Endothelial cell of umbilical vein (primary cell): ENCODE data around the gene PTTG1IP. TPM values are rescaled to one million over a fixed set of nuclear protein-coding genes. Genes with fewer than 3 reads are reported as not detected.
A peak's percentile ranks its signal among the peaks of the same experiment; 100 is the strongest.

ENCODE experiments used
- BruUV-seq: library from RNA; stranded (reverse); fragments of 400-500 nt; replicated peaks from 2 replicates; lab custom pipeline; 2021; lab: Mats Ljungman, UMichigan
- CTCF ChIA-PET: fragments of 300-600, 350-600 bp; sonication (Branson Sonifier 250); formaldehyde crosslinking; loops from one replicate; lab custom pipeline; 2021; ENCODE audit warnings: antibody characterized with exemption, inconsistent platforms; lab: Charles Lee
- POLR2A ChIA-PET: fragments of 300-600, 350-600 bp; sonication (Branson Sonifier 250); formaldehyde crosslinking; loops from one replicate; lab custom pipeline; 2021; ENCODE audit warnings: antibody characterized with exemption, inconsistent platforms; lab: Charles Lee
- DNase-seq: peaks from one replicate; pipeline ENCODE4 v3.0.0-alpha.2; 2011; ENCODE audit warnings: low read depth, low spot score
- FAIRE-seq: peaks from 2 replicates; lab custom pipeline; 2011; peaks lifted over from hg19 to GRCh38; lab: Jason Lieb, UNC
- H2AFZ ChIP-seq: 2 replicates; pipeline ENCODE4 v1.6.0; 2012; ENCODE audit warnings: low read depth, low read length, control low read depth, inconsistent platforms
- H3K27ac ChIP-seq: 2 replicates; pipeline ENCODE4 v1.5.1; 2011; ENCODE audit warnings: low read depth, mild to moderate bottlenecking, control low read depth, low read length, moderate library complexity; ENCODE audit not compliant: insufficient read depth
- H3K27me3 ChIP-seq, 2 experiments: 2 replicates each; pipeline versions ENCODE4 v1.6.0 to v1.6.1; 2011; ENCODE audit warnings: low read length in 2 of 2, mixed read lengths in 1 of 2; ENCODE audit not compliant: control insufficient read depth in 2 of 2, insufficient read depth in 2 of 2
- H3K36me3 ChIP-seq, 2 experiments: 2 replicates in 1 of 2; 3 replicates in 1 of 2; pipeline ENCODE4 v1.5.1; 2011; ENCODE audit warnings: low read length in 2 of 2, mild to moderate bottlenecking in 1 of 2, moderate library complexity in 1 of 2; ENCODE audit not compliant: control insufficient read depth in 2 of 2, insufficient read depth in 2 of 2; ENCODE audit errors: extremely low read depth in 1 of 2
- H3K4me1 ChIP-seq: 3 replicates; pipeline ENCODE4 v1.5.1; 2011; ENCODE audit warnings: mild to moderate bottlenecking, low read length; ENCODE audit not compliant: control insufficient read depth, insufficient read depth; ENCODE audit errors: extremely low read depth
- H3K4me2 ChIP-seq: 2 replicates; pipeline ENCODE4 v1.6.1; 2011; ENCODE audit warnings: low read length, control low read depth, mixed read lengths; ENCODE audit not compliant: insufficient read depth
- H3K4me3 ChIP-seq, 3 experiments: fragments of 200-600 bp in 1 of 3; sonication (generic), shearing (Covaris generic) in 1 of 3; replicated peaks in 1 of 3; 2 replicates each; pipeline ENCODE4 v1.5.1; 2011 to 2016; ENCODE audit warnings: control low read depth in 3 of 3, low read length in 3 of 3, mild to moderate bottlenecking in 2 of 3, inconsistent platforms in 1 of 3, low read depth in 1 of 3, moderate library complexity in 1 of 3; ENCODE audit not compliant: insufficient read depth in 1 of 3
- H3K79me2 ChIP-seq: 2 replicates; pipeline ENCODE4 v1.6.0; 2012; ENCODE audit warnings: low read length, inconsistent platforms; ENCODE audit not compliant: control insufficient read depth, insufficient read depth
- H3K9ac ChIP-seq: replicated peaks from 2 replicates; pipeline ENCODE3; 2011; ENCODE audit warnings: low read length, control low read depth; ENCODE audit not compliant: insufficient read depth; ENCODE audit errors: extremely low read depth
- H3K9me1 ChIP-seq: replicated peaks from 3 replicates; pipeline ENCODE4 v1.6.0; 2011; ENCODE audit warnings: mild to moderate bottlenecking, low read length; ENCODE audit not compliant: control insufficient read depth, insufficient read depth; ENCODE audit errors: extremely low read depth
- H3K9me3 ChIP-seq: replicated peaks from 2 replicates; pipeline ENCODE4 v1.5.1; 2012; ENCODE audit warnings: low read length, inconsistent platforms; ENCODE audit not compliant: control insufficient read depth, insufficient read depth
- H4K20me1 ChIP-seq: replicated peaks from 2 replicates; pipeline ENCODE3; 2011; ENCODE audit warnings: mild to moderate bottlenecking, low read length; ENCODE audit not compliant: control insufficient read depth, insufficient read depth; ENCODE audit errors: extremely low read depth
- EZH2 ChIP-seq: IDR thresholded peaks from 2 replicates; pipeline ENCODE4 v1.6.1; 2012; ENCODE audit warnings: borderline replicate concordance, low read depth, mild to moderate bottlenecking, moderate library complexity, low read length, inconsistent platforms; ENCODE audit not compliant: severe bottlenecking
- FOS ChIP-seq: IDR thresholded peaks from 2 replicates; pipeline ENCODE4 v1.6.1; 2011; ENCODE audit warnings: mild to moderate bottlenecking, low read length, moderate library complexity, borderline replicate concordance; ENCODE audit not compliant: insufficient read depth
- GATA2 ChIP-seq: IDR thresholded peaks from 2 replicates; pipeline ENCODE4 v1.7.0; 2011; ENCODE audit warnings: low read depth, mild to moderate bottlenecking, moderate library complexity, mixed read lengths, low read length; ENCODE audit not compliant: insufficient read length, insufficient read depth
- JUN ChIP-seq: IDR thresholded peaks from 2 replicates; pipeline ENCODE4 v1.6.1; 2011; ENCODE audit warnings: borderline replicate concordance, low read depth; ENCODE audit not compliant: insufficient read length, insufficient read depth
- MYC ChIP-seq: IDR thresholded peaks from one replicate; pipeline ENCODE4 v1.6.1; 2011; ENCODE audit warnings: mild to moderate bottlenecking, low read depth, low read length
- POLR2A ChIP-seq: IDR thresholded peaks from 2 replicates; pipeline ENCODE4 v1.6.1; 2012; ENCODE audit warnings: low read depth, mild to moderate bottlenecking, control low read depth, low read length
- POLR2AphosphoS5 ChIP-seq: IDR thresholded peaks from 2 replicates; pipeline ENCODE4 v1.6.1; 2012; ENCODE audit warnings: low read depth, mild to moderate bottlenecking, control low read depth, low read length, moderate library complexity; ENCODE audit not compliant: insufficient read depth
- dilution Hi-C: fragments of 300-500 bp; cut with MboI; formaldehyde crosslinking; loops from one replicate; pipeline ENCODE4 v1.15.0; 2019; ENCODE audit warnings: low sequenced_read_pairs; ENCODE audit not compliant: extremely low pct_ligation_motif_present
- intact Hi-C: fragments of 100-400 bp; cut with micrococcal nuclease; formaldehyde crosslinking; loops from one replicate; pipeline ENCODE4 v1.10.0; 2022
- polyA plus RNA-seq, 4 experiments: library from polyadenylated mRNA; depleted of rRNA in 3 of 4; stranded (reverse) in 3 of 4; unstranded in 1 of 4; fragments of >200 nt; gene quantifications; 2 replicates each; pipeline versions ENCODE4 v1.2.1 to v1.2.3, GENCODE V29; 2011 to 2012; ENCODE audit warnings: missing spikeins in 1 of 4
- total RNA-seq: library from RNA; stranded (reverse); gene quantifications from 2 replicates; pipeline ENCODE4 v1.2.3, GENCODE V29; 2021
- TF ChIP-seq, protein P1 (sequence below): IDR thresholded peaks from 2 replicates; pipeline ENCODE4 v1.6.1; 2011; ENCODE audit not compliant: insufficient read depth, insufficient read length
- TF ChIP-seq, protein P2 (sequence below), 2 donors: IDR thresholded peaks; 1 replicate in 1 of 2; 2 replicates in 1 of 2; pipeline ENCODE4 v1.5.1; 2011; ENCODE audit warnings: low read length in 2 of 2, mild to moderate bottlenecking in 2 of 2, moderate library complexity in 2 of 2, control low read depth in 1 of 2, inconsistent platforms in 1 of 2, low read depth in 1 of 2; ENCODE audit not compliant: insufficient read depth in 1 of 2; ENCODE audit errors: extremely low read depth in 1 of 2

Gene PTTG1IP
- total and polyA plus RNA-seq, 2 donors (not counting 3 experiments of a cell fraction or from before 2014, with no cell fraction given), result 342 to 415 TPM

DNA sequence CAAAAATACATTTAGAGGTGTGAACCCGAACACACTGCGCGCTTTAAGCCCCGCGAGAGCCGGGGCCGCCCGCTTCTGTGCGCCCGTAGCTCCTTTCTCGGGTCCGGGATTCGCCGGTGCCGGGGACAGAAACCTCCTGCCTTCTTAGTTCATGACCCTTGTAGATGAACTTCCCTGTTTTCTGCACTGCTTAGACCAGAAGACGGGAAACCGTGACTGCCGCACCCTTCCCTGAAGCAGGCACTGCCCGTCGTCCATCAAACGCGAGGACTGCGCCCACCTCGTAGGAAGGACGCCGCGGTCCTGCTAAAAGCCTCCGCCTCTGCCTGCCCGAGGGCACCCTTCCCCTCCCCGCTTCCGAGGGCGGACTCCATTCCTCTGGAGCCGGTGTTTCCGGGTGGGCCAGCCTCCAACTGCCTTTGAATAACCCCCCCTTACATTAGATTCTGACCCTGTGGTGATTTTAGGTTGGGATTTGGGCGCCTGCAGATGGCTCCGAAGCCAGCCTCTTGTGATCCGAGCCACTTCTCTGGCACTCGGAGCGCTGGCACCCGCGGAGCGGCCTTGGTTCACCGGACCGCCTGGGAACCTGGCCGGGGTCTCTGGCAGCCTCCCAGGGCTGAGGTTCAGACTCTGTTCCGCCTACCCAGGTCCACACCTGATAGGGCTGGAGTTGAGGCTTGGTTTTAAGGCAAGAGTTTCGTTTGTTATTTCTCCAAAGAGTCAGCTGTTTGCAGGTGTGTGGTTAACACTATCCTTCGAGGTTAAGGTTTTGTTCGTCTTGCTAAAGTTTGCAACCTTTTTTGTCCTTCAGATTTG is 1.2 kb upstream of the PTTG1IP start:
- no peaks in the 10 kb centered on the region for H3K27me3 ChIP-seq
- peak overlapping the region; percentile 93 for H3K27ac ChIP-seq
- H4K20me1 ChIP-seq, result no peaks in the 10 kb centered on the region
- H3K9me3 ChIP-seq, result no peaks in the 10 kb centered on the region
- ChIA-PET CTCF (interaction anchor here (0.9 to 3.3 kb wide), 12 partner anchors 14 to 263 kb away, joined by 3 to 19 read pairs (median 3); no protein-coding TSS in a partner anchor), POLR2A (interaction anchor here (1.4 kb wide), 1 partner anchor 8 kb away, joined by 7 read pairs; no protein-coding TSS in a partner anchor)
- dilution Hi-C loops (no loop called here), intact Hi-C loops (loop anchor here (1.0 to 5.0 kb wide), 3 partner anchors 57 to 258 kb away; partner anchors contain the start of gene UBE2G2)
- H2AFZ ChIP-seq, result peak overlapping the region; percentile 0
- no peaks in the 10 kb centered on the region for H3K9me1 ChIP-seq
- no peaks in the 10 kb centered on the region for H3K36me3 ChIP-seq
- DNase-seq (peak; percentile 61), FAIRE-seq (peak; percentile 63)
- peaks cover 31% of the 10 kb centered on the region for H3K79me2 ChIP-seq
- H3K4me3 ChIP-seq, result peak overlapping the region; percentile 24 to 65 (median 45)
- peak overlapping the region; percentile 87 for H3K9ac ChIP-seq
- TF ChIP-seq, protein P1, sequence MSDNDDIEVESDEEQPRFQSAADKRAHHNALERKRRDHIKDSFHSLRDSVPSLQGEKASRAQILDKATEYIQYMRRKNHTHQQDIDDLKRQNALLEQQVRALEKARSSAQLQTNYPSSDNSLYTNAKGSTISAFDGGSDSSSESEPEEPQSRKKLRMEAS, result no peak
- no peak for TF ChIP-seq MYC
- no peak for TF ChIP-seq EZH2
- no peak for TF ChIP-seq FOS
- TF ChIP-seq POLR2A, result peak; percentile 66
- TF ChIP-seq, protein P2, sequence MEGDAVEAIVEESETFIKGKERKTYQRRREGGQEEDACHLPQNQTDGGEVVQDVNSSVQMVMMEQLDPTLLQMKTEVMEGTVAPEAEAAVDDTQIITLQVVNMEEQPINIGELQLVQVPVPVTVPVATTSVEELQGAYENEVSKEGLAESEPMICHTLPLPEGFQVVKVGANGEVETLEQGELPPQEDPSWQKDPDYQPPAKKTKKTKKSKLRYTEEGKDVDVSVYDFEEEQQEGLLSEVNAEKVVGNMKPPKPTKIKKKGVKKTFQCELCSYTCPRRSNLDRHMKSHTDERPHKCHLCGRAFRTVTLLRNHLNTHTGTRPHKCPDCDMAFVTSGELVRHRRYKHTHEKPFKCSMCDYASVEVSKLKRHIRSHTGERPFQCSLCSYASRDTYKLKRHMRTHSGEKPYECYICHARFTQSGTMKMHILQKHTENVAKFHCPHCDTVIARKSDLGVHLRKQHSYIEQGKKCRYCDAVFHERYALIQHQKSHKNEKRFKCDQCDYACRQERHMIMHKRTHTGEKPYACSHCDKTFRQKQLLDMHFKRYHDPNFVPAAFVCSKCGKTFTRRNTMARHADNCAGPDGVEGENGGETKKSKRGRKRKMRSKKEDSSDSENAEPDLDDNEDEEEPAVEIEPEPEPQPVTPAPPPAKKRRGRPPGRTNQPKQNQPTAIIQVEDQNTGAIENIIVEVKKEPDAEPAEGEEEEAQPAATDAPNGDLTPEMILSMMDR (IDR thresholded peaks at IDR 0.05; ENCODE audit: extremely low read depth in 1 of 2, insufficient read depth in 1 of 2, low read depth in 1 of 2, low read length in 2 of 2), result no peak
- TF ChIP-seq JUN, result no peak
- no peak for TF ChIP-seq GATA2
- TF ChIP-seq POLR2AphosphoS5, result peak; percentile 52
- BruUV-seq, result no TSS peak
- H3K4me2 ChIP-seq, result peak overlapping the region; percentile 58
- peaks cover 57% of the 10 kb centered on the region for H3K4me1 ChIP-seq
